ENCODE results near the gene CNIH1. TPM values are rescaled to one million over a fixed set of nuclear protein-coding genes. Genes with fewer than 3 reads are reported as not detected.
"Not testable (repeated sequence)": the region's sequence is repeated elsewhere in the genome, so short reads cannot be mapped to it uniquely, and the experiment has no call there.

The CNIH1 gene
- total RNA-seq, 2 experiments from 2014 or later: 86.6 to 109 TPM

DNA sequence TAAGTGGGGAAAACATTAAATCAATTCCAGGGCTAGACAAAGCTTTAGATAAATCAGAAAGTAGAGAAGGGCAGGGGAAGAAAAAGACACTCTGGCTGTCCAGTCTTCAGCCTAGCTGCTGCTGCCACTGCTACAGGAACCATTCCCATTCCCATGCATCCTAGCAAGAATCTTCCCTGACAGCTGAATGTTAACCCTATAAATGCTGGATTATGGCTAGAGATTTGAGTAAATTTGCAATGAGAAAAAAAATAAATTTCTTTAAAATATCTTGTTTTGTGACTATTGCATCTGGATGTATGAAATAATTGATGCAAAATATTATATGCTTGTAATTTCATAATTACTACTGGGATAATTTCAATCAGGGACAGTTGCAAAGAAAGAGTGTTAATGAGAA is 59.4 kb downstream of the CNIH1 start:
- Mint-ChIP-seq H3K27me3 (peaks cover 9% of the 10 kb centered on the region), H3K36me3 (ENCODE audit: low read depth) (no peaks in the 10 kb centered on the region), H3K9me3 (ENCODE audit: low read depth) (no peaks in the 10 kb centered on the region), H3K4me1 (no peaks in the 10 kb centered on the region), H3K4me3 (no peak overlapping the region), H3K27ac (no peak overlapping the region)
- ChIA-PET CTCF (no interaction called here), POLR2A (interaction anchor here (0.6 kb wide), 1 partner anchor 42 kb away, joined by 3 read pairs; no protein-coding TSS in a partner anchor)
- intact Hi-C loops (cut with DNase I, micrococcal nuclease): no loop called here
- DNase-seq (no peak), ATAC-seq (no peak)

DNA sequence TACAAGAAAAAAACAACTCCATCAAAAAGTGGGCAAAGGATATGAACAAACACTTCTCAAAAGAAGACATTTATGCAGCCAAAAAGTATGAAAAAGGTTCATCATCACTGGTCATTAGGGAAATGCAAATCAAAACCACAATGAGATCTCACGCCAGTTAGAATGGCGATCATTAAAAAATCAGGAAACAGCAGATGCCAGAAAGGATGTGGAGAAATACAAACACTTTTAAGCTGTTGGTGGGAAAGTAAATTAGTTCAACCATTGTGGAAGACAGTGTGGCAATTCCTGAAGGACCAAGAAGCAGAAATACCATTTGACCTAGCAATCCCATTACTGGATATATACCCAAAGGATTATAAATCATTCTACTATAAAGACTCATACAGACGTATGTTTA is 60.6 kb downstream of the CNIH1 start:
- CTCF ChIA-PET: interaction anchor here (0.7 kb wide), 1 partner anchor 97 kb away, joined by 3 read pairs; no protein-coding TSS in a partner anchor
- H3K4me1 Mint-ChIP-seq; H3K27me3 Mint-ChIP-seq; H3K4me3 Mint-ChIP-seq; DNase-seq; intact Hi-C loops (cut with DNase I, micrococcal nuclease); ATAC-seq; H3K36me3 Mint-ChIP-seq (ENCODE audit: low read depth); POLR2A ChIA-PET; H3K9me3 Mint-ChIP-seq (ENCODE audit: low read depth); H3K27ac Mint-ChIP-seq: not testable (repeated sequence)

DNA sequence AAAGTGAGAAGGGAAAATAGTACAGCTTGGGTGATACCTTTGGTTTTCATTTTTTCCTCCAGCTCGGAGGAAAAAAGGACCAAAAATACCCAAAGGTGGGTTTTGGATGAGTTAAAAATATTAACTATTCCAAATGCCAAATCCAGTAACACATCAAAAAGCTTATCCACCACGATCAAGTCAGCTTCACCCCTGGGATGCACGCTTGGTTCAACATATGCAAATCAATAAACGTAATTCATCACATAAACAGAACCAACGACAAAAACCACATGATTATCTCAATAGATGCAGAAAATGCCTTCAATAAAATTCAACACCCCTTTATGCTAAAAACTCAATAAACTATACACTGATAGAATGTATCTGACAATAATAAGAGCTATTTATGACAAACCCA is 62.3 kb downstream of the CNIH1 start:
- H3K4me1 Mint-ChIP-seq; POLR2A ChIA-PET; ATAC-seq; H3K4me3 Mint-ChIP-seq; H3K9me3 Mint-ChIP-seq (ENCODE audit: low read depth); H3K27me3 Mint-ChIP-seq; H3K36me3 Mint-ChIP-seq (ENCODE audit: low read depth); DNase-seq; intact Hi-C loops (cut with DNase I, micrococcal nuclease); H3K27ac Mint-ChIP-seq: not testable (repeated sequence)
- CTCF ChIA-PET: interaction anchor here (0.5 to 1.3 kb wide), 3 partner anchors 41 to 449 kb away, joined by 3 to 4 read pairs (median 3); no protein-coding TSS in a partner anchor

DNA sequence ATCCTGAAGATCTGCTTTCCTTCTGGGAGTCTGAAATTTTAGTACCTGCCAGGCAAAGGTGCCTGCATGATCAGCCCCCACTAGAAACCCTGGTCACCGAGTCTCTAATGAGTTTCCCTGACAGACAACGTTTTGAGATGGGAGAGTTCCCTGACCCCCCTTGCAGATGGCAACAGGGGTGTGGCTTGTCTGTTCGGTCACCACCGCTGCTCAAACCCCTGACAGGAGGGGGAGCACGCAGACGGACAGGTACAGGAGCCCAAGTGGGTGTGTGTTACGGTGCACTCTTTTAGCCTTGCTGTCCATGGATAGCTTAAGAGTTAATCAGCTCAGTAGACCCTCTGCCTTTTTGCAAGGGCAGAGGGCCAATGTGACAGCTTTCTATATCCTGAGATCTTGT is 63.7 kb downstream of the CNIH1 start:
- no peak for DNase-seq
- H3K9me3 Mint-ChIP-seq (ENCODE audit: low read depth): no peaks in the 10 kb centered on the region
- H3K4me3 Mint-ChIP-seq: no peak overlapping the region
- H3K27me3 Mint-ChIP-seq: peaks cover 11% of the 10 kb centered on the region
- no peaks in the 10 kb centered on the region for H3K4me1 Mint-ChIP-seq
- ChIA-PET CTCF (no interaction called here), POLR2A (no interaction called here)
- no peak for ATAC-seq
- no peaks in the 10 kb centered on the region for H3K36me3 Mint-ChIP-seq (ENCODE audit: low read depth)
- no peak overlapping the region for H3K27ac Mint-ChIP-seq
- intact Hi-C loops (cut with DNase I, micrococcal nuclease): no loop called here

GRCh38 chr14:54374117-54374884 is 66.9 kb downstream of the CNIH1 start:
- POLR2A ChIA-PET: no interaction called here
- Mint-ChIP-seq H3K4me3 (no peak overlapping the region), H3K36me3 (ENCODE audit: low read depth) (no peaks in the 10 kb centered on the region), H3K9me3 (ENCODE audit: low read depth) (no peaks in the 10 kb centered on the region), H3K4me1 (no peaks in the 10 kb centered on the region), H3K27ac (no peak overlapping the region), H3K27me3 (peaks cover 5% of the 10 kb centered on the region)
- DNase-seq (no peak), ATAC-seq (no peak)
- CTCF ChIA-PET: interaction anchor here (0.6 to 2.0 kb wide), 2 partner anchors 26 to 1551 kb away, joined by 3 to 5 read pairs; no protein-coding TSS in a partner anchor
- intact Hi-C loops (cut with DNase I, micrococcal nuclease): no loop called here

Other genes starting within 250 kb of the CNIH1 start
- 100 to 1,000 TPM in 1 of 2 experiments, 10 to 100 TPM in 1; 86.7 to 133 TPM for gene CDKN3, start 44.4 kb downstream of the CNIH1 start, total RNA-seq
- gene GMFB, start 47.6 kb upstream of the CNIH1 start, total RNA-seq: 10 to 100 TPM; 28.9 to 37.3 TPM
- 10 to 100 TPM; 10.2 to 15.2 TPM for gene CGRRF1, start 68.5 kb upstream of the CNIH1 start, total RNA-seq
- 1 to 10 TPM; 2.7 to 2.8 TPM for gene SAMD4A, start 125.8 kb upstream of the CNIH1 start, total RNA-seq